ENCODE data around the gene CACNG6.

DNA sequence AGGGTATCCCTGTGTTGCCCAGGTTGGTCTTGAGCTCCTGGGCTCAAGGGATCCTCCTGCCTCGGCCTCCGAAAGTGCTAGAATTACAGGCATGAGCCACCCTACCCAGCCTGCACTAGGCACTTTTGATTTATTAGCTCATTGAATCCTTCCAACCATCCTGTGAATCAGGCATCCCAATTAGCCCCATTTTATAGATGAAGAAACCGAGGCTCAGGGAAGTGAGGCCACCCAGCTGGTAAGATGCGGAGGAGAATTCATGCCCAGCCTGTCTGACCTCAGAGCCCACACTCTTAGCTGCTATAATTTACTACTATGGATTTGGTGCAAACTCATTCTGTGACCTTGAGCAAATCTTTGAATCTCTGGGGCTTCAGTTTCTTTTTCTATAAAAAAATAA is 46.5 kb upstream of the CACNG6 start:
- TF ChIP-seq MAX (IDR thresholded peaks at IDR 0.05) = no peak
- TF ChIP-seq, protein P1, sequence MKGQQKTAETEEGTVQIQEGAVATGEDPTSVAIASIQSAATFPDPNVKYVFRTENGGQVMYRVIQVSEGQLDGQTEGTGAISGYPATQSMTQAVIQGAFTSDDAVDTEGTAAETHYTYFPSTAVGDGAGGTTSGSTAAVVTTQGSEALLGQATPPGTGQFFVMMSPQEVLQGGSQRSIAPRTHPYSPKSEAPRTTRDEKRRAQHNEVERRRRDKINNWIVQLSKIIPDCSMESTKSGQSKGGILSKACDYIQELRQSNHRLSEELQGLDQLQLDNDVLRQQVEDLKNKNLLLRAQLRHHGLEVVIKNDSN (IDR thresholded peaks at IDR 0.05) = no peak
- TF ChIP-seq, protein P2, sequence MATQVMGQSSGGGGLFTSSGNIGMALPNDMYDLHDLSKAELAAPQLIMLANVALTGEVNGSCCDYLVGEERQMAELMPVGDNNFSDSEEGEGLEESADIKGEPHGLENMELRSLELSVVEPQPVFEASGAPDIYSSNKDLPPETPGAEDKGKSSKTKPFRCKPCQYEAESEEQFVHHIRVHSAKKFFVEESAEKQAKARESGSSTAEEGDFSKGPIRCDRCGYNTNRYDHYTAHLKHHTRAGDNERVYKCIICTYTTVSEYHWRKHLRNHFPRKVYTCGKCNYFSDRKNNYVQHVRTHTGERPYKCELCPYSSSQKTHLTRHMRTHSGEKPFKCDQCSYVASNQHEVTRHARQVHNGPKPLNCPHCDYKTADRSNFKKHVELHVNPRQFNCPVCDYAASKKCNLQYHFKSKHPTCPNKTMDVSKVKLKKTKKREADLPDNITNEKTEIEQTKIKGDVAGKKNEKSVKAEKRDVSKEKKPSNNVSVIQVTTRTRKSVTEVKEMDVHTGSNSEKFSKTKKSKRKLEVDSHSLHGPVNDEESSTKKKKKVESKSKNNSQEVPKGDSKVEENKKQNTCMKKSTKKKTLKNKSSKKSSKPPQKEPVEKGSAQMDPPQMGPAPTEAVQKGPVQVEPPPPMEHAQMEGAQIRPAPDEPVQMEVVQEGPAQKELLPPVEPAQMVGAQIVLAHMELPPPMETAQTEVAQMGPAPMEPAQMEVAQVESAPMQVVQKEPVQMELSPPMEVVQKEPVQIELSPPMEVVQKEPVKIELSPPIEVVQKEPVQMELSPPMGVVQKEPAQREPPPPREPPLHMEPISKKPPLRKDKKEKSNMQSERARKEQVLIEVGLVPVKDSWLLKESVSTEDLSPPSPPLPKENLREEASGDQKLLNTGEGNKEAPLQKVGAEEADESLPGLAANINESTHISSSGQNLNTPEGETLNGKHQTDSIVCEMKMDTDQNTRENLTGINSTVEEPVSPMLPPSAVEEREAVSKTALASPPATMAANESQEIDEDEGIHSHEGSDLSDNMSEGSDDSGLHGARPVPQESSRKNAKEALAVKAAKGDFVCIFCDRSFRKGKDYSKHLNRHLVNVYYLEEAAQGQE (IDR thresholded peaks at IDR 0.05; ENCODE audit: low read depth) = no peak
- no peak for TF ChIP-seq CREB1 (IDR thresholded peaks at IDR 0.05; ENCODE audit: low read depth)
- no peak for TF ChIP-seq EP300 (IDR thresholded peaks at IDR 0.05; ENCODE audit: borderline replicate concordance)
- TF ChIP-seq YY1 (IDR thresholded peaks at IDR 0.05; ENCODE audit: low read depth) = no peak
- TF ChIP-seq RAD21 (IDR thresholded peaks at IDR 0.05; ENCODE audit: low read depth) = no peak
- TF ChIP-seq ZBTB7A (IDR thresholded peaks at IDR 0.05; ENCODE audit: low read depth) = no peak
